Heart right ventricle (tissue), 16 donors: ENCODE results near the gene C11orf21. TPM values are rescaled to one million over a fixed set of nuclear protein-coding genes. Genes with fewer than 3 reads are reported as not detected.

Experiments
- ATAC-seq, 8 donors: fragments of 200-7000 bp; cut with Tn5 transposase; one replicate each; pipeline ENCODE4 v1.9.1; 2020; ENCODE audit warnings: mild to moderate bottlenecking in 8 of 8, moderate library complexity in 8 of 8, moderate number of reproducible peaks in 1 of 8
- DNase-seq, 2 donors: peaks; one replicate each; pipeline ENCODE4 v3.0.0-alpha.2; 2020
- H3K27ac ChIP-seq, 10 donors: fragments of 200-600 bp; sonication (generic) in 2 of 10; one replicate each; pipeline versions ENCODE4 v1.5.0 to v1.8.0; 2020 to 2022; ENCODE audit warnings: mild to moderate bottlenecking in 3 of 10
- H3K27me3 ChIP-seq, 7 donors: fragments of 200-600 bp; one replicate each; pipeline ENCODE4 v1.8.0; 2021 to 2022; ENCODE audit warnings: mild to moderate bottlenecking in 2 of 7
- H3K36me3 ChIP-seq, 9 donors: fragments of 200-600 bp; sonication (generic) in 1 of 9; one replicate each; pipeline versions ENCODE4 v1.5.0 to v1.8.0; 2020 to 2022; ENCODE audit warnings: mild to moderate bottlenecking in 2 of 9
- H3K4me1 ChIP-seq, 9 donors: fragments of 200-600 bp; sonication (generic) in 1 of 9; one replicate each; pipeline versions ENCODE4 v1.5.0 to v1.8.0; 2020 to 2022; ENCODE audit warnings: mild to moderate bottlenecking in 4 of 9
- H3K4me3 ChIP-seq, 10 donors: fragments of 200-600 bp; sonication (generic) in 2 of 10; one replicate each; pipeline versions ENCODE4 v1.5.0 to v1.8.0; 2020 to 2022; ENCODE audit warnings: mild to moderate bottlenecking in 7 of 10, moderate library complexity in 2 of 10
- H3K9me3 ChIP-seq, 11 donors: fragments of 200-600 bp in 10 of 11; sonication (generic) in 2 of 11; one replicate each; pipeline versions ENCODE4 v1.5.0 to v1.8.0; 2013 to 2022; ENCODE audit warnings: mild to moderate bottlenecking in 2 of 11, control low read depth in 1 of 11, moderate library complexity in 1 of 11
- CTCF ChIP-seq, 9 donors: fragments of 200-600 bp; sonication (generic) in 2 of 9; IDR thresholded peaks; one replicate each; pipeline versions ENCODE4 v1.5.0 to v1.8.0; 2021 to 2022; ENCODE audit warnings: antibody characterized with exemption in 9 of 9, mild to moderate bottlenecking in 5 of 9, moderate library complexity in 1 of 9
- WGBS, 2 donors: extraction: QIAGEN DNeasy Blood & Tissue Kit; methylation state at CpG; one replicate each; pipeline ENCODE4 v1.1.7; 2013; ENCODE audit warnings: inconsistent platforms in 1 of 2; 5-methylcytosine and 5-hydroxymethylcytosine counted together
- intact Hi-C, 10 donors: fragments of 100-400 bp; cut with DNase I; formaldehyde crosslinking; loops; one replicate each; pipeline versions ENCODE4 v1.11.1 to v1.14.2; 2022
- polyA plus RNA-seq, 2 donors: library from polyadenylated mRNA; stranded (reverse); fragments of 200-250 nt; gene quantifications; one replicate each; pipeline ENCODE4 v1.2.3, GENCODE V29; 2013
- total RNA-seq, 10 donors: library from RNA; stranded (reverse); fragmentation: NEBNext Ultra II Directional in 3 of 10; extraction: Animal tissue kit (Norgen Biotek cat#: 25700) in 3 of 10; gene quantifications; one replicate each; pipeline versions ENCODE4 v1.2.1 to v1.2.4, GENCODE V29; 2021 to 2023
- donor health status: Arrhythmogenic right ventricular cardiomyopathy.
- donor health status: ischemic (EF 13 %, LVEDD 7.1; RV severe dilation, severe dysfunction).
- donor health status: healthy with polysubstance abuse.
- donor health status: DM: no; HTN: yes; CAD: no.
- donor health status: DM: no; HTN: no; CAD: no.
- donor health status: ischemic (EF 25% LVEDD 6.9; RV normal size, moderate dysfunction).
- donor health status: ischemic (EF 25% LVEDD 5.7; RV mildly dilated, moderate dysfunction).
- donor health status: healthy.
- donor health status: DM: yes; HTN: yes; CAD: no.
- donor health status: Ischemic cardiomyopathy.
- donor health status: ischemic (EF 35%, LVEDD 5.7; RV mildly dilated, moderate dysfunction).
- donor health status: nonischemic (EF 11% LVEDD 7.7; RV severe dilation, severe dysfunction).
- donor health status: DM: yes; HTN: yes; CAD: no.
- donor health status: PGD.
- donor health status: ischemic (EF 29% LVEDD 5.4; RV normal size, mild dysfunction).
- donor health status: nonischemic (EF 23%, LVEDD 6.1; RV moderate dilation, normal function).

Gene C11orf21
- total and polyA plus RNA-seq, 12 donors, result 2.6 to 73.4 (median 31.1) TPM

- ATAC-seq (peak; percentile 33 to 73 (median 51)), DNase-seq (peak; percentile 88 to 92)
- Histone ChIP-seq H3K9me3 (no peaks in the 10 kb centered on the region), H3K36me3 (no peaks in the 10 kb centered on the region), H3K27ac (peak overlapping the region; percentile 8 to 96 (median 90)), H3K27me3 (no peaks in the 10 kb centered on the region), H3K4me3 (peak overlapping the region in 5 of 10 donors; percentile 20 to 34 (median 27)), H3K4me1 (peaks cover 21 to 65% (median 38%) of the 10 kb centered on the region in 9 donors)
- peak; percentile 80 to 96 (median 93) for TF ChIP-seq CTCF (IDR thresholded peaks at IDR 0.05)
- intact Hi-C loops, result loop anchor here (1.0 to 10.0 kb wide), 16 partner anchors 70 to 590 kb away; partner anchors contain the start of genes TSSC4 (in 3 of the 10), CD81 (in 2 of the 10) and CDKN1C (in 1 of the 10)
- 20 to 28% methylated on average over 10 of the region's 10 CpGs for WGBS, 2 donors
Observed at GRCh38 chr11:2305140-2305778, 3.5 kb upstream of the C11orf21 start.

GRCh38 chr11:2304506-2305139 lies 2.9 kb upstream of the C11orf21 start:
- H3K4me3 ChIP-seq, result peak overlapping the region in 4 of 10 donors; percentile 18 to 33 (median 20)
- no peaks in the 10 kb centered on the region for H3K36me3 ChIP-seq
- DNase-seq (no peak), ATAC-seq (peak in 2 of 8 donors; percentile 9 to 10)
- intact Hi-C loops, result loop anchor here (1.0 to 10.0 kb wide), 18 partner anchors 70 to 590 kb away; partner anchors contain the start of genes TSSC4 (in 4 of the 10), CD81 (in 2 of the 10) and CDKN1C (in 1 of the 10)
- TF ChIP-seq CTCF (IDR thresholded peaks at IDR 0.05), result no peak
- no peaks in the 10 kb centered on the region for H3K9me3 ChIP-seq
- H3K27ac ChIP-seq, result peak overlapping the region; percentile 8 to 96 (median 90)
- 54 to 57% methylated on average over 13 to 14 of the region's 14 CpGs for WGBS, 2 donors
- no peaks in the 10 kb centered on the region for H3K27me3 ChIP-seq
- peaks cover 21 to 67% (median 38%) of the 10 kb centered on the region in 9 donors for H3K4me1 ChIP-seq

GRCh38 chr11:2303627-2304505 lies 2.1 kb upstream of the C11orf21 start:
- ATAC-seq (peak; percentile 5 to 72 (median 51)), DNase-seq (peak; percentile 66 to 75)
- H3K4me3 ChIP-seq, result peak overlapping the region in 7 of 10 donors; percentile 16 to 58 (median 51)
- H3K36me3 ChIP-seq, result peaks cover 0 to 5% (median 0%) of the 10 kb centered on the region in 9 donors
- H3K27ac ChIP-seq, result peak overlapping the region; percentile 77 to 96 (median 90)
- no peaks in the 10 kb centered on the region for H3K27me3 ChIP-seq
- 48 to 52% methylated on average over 15 of the region's 15 CpGs for WGBS, 2 donors
- TF ChIP-seq CTCF (IDR thresholded peaks at IDR 0.05), result no peak
- no peaks in the 10 kb centered on the region for H3K9me3 ChIP-seq
- intact Hi-C loops, result loop anchor here in 9 of 10 donors (2.0 to 10.0 kb wide), 11 partner anchors 71 to 591 kb away; partner anchors contain the start of genes CD81 (in 1 of the 9), CDKN1C (in 1 of the 9) and TSSC4 (in 1 of the 9)
- peaks cover 21 to 74% (median 40%) of the 10 kb centered on the region in 9 donors for H3K4me1 ChIP-seq
